ENCODE measurements around the gene KLK15.

The KLK15 gene

GRCh38 chr19:50833117-50833801, at the start of gene KLK15:
Gene KLK15, minus strand, starts transcription at chr19:50833574. Its CDS starts 2,082 bp downstream, at chr19:50831492.
- no peak within 1 kb of the TSS for H3K4me3 ChIP-seq (ENCODE audit: control insufficient read depth, low read depth, low read length)
- TF ChIP-seq, protein P1, sequence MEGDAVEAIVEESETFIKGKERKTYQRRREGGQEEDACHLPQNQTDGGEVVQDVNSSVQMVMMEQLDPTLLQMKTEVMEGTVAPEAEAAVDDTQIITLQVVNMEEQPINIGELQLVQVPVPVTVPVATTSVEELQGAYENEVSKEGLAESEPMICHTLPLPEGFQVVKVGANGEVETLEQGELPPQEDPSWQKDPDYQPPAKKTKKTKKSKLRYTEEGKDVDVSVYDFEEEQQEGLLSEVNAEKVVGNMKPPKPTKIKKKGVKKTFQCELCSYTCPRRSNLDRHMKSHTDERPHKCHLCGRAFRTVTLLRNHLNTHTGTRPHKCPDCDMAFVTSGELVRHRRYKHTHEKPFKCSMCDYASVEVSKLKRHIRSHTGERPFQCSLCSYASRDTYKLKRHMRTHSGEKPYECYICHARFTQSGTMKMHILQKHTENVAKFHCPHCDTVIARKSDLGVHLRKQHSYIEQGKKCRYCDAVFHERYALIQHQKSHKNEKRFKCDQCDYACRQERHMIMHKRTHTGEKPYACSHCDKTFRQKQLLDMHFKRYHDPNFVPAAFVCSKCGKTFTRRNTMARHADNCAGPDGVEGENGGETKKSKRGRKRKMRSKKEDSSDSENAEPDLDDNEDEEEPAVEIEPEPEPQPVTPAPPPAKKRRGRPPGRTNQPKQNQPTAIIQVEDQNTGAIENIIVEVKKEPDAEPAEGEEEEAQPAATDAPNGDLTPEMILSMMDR (conservative IDR thresholded peaks at IDR 0.05; ENCODE audit: control insufficient read depth, insufficient read depth, low read depth, low read length): no peak
- no peak for DNase-seq (ENCODE audit: low read depth)

GRCh38 chr19:50882188-50882587, 48.8 kb upstream of the KLK15 start:
- DNase-seq (ENCODE audit: low read depth): no peak
- H3K4me3 ChIP-seq (ENCODE audit: control insufficient read depth, low read depth, low read length): no peak overlapping the region
- TF ChIP-seq, protein P1 (conservative IDR thresholded peaks at IDR 0.05; ENCODE audit: control insufficient read depth, insufficient read depth, low read depth, low read length): no peak

DNA sequence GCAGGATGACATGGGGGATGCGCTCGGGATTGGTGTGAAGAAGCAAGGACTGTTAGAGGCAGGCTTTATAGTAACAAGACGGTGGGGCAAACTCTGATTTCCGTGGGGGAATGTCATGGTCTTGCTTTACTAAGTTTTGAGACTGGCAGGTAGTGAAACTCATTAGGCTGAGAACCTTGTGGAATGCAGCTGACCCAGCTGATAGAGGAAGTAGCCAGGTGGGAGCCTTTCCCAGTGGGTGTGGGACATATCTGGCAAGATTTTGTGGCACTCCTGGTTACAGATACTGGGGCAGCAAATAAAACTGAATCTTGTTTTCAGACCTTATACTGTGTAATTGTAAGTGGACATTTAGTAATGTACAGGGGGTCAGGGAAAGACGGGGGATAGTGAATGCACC, 46.9 kb upstream of the KLK15 start:
- DNase-seq (ENCODE audit: low read depth): no peak
- no peak overlapping the region for H3K4me3 ChIP-seq (ENCODE audit: control insufficient read depth, low read depth, low read length)
- TF ChIP-seq, protein P1 (conservative IDR thresholded peaks at IDR 0.05; ENCODE audit: control insufficient read depth, insufficient read depth, low read depth, low read length): no peak

DNA sequence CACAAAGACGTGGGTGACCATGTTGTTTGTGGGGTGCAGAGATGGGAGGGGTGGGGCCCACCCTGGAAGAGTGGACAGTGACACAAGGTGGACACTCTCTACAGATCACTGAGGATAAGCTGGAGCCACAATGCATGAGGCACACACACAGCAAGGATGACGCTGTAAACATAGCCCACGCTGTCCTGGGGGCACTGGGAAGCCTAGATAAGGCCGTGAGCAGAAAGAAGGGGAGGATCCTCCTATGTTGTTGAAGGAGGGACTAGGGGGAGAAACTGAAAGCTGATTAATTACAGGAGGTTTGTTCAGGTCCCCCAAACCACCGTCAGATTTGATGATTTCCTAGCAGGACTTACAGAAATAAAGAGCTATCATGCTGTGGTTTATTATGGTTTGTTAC, 45.5 kb upstream of the KLK15 start:
- DNase-seq (ENCODE audit: low read depth): no peak
- H3K4me3 ChIP-seq (ENCODE audit: control insufficient read depth, low read depth, low read length): no peak overlapping the region
- TF ChIP-seq, protein P1 (conservative IDR thresholded peaks at IDR 0.05; ENCODE audit: control insufficient read depth, insufficient read depth, low read depth, low read length): no peak

GRCh38 chr19:50877338-50877737, 44.0 kb upstream of the KLK15 start:
- no peak for DNase-seq (ENCODE audit: low read depth)
- no peak overlapping the region for H3K4me3 ChIP-seq (ENCODE audit: control insufficient read depth, low read depth, low read length)
- TF ChIP-seq, protein P1 (conservative IDR thresholded peaks at IDR 0.05; ENCODE audit: control insufficient read depth, insufficient read depth, low read depth, low read length): no peak

DNA sequence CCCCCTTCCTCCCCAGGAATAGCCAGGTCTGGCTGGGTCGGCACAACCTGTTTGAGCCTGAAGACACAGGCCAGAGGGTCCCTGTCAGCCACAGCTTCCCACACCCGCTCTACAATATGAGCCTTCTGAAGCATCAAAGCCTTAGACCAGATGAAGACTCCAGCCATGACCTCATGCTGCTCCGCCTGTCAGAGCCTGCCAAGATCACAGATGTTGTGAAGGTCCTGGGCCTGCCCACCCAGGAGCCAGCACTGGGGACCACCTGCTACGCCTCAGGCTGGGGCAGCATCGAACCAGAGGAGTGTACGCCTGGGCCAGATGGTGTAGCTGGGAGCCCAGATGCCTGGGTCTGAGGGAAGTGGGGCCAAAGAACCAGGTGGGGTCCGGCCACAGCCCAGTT, 43.1 kb upstream of the KLK15 start:
- no peak overlapping the region for H3K4me3 ChIP-seq (ENCODE audit: control insufficient read depth, low read depth, low read length)
- DNase-seq (ENCODE audit: low read depth): no peak
- TF ChIP-seq, protein P1 (conservative IDR thresholded peaks at IDR 0.05; ENCODE audit: control insufficient read depth, insufficient read depth, low read depth, low read length): no peak
